Measurements from ENCODE around the gene C4orf50.

DNA sequence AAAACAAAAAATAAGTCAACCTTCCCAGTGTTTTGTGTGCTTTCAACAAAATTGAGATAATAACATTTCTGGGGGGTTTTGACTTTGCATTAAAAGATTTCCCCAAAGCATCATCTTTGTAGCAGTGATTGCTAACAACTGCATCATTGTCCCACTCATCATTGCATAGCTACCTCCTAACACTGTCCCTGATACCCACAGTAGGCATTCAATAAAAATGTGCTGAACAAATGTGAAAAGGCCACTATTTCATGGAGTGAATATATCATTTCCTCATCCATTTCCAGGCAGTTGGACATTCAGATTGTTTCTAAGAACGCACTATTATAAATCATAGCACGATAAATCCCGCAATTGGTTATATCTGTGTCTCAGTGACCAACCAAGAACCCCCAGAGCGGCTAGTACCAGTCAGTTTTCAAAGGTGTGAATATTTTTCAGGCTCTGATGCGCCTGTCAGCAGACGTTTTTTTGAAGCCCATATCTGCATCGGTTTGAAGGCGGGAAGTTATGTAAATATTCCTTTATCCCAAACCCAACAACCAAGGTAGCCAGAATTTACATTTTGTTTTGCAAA is 89.3 kb downstream of the C4orf50 start:
- TF ChIP-seq, protein P1, sequence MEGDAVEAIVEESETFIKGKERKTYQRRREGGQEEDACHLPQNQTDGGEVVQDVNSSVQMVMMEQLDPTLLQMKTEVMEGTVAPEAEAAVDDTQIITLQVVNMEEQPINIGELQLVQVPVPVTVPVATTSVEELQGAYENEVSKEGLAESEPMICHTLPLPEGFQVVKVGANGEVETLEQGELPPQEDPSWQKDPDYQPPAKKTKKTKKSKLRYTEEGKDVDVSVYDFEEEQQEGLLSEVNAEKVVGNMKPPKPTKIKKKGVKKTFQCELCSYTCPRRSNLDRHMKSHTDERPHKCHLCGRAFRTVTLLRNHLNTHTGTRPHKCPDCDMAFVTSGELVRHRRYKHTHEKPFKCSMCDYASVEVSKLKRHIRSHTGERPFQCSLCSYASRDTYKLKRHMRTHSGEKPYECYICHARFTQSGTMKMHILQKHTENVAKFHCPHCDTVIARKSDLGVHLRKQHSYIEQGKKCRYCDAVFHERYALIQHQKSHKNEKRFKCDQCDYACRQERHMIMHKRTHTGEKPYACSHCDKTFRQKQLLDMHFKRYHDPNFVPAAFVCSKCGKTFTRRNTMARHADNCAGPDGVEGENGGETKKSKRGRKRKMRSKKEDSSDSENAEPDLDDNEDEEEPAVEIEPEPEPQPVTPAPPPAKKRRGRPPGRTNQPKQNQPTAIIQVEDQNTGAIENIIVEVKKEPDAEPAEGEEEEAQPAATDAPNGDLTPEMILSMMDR (IDR thresholded peaks at IDR 0.05; ENCODE audit: low read depth, low read length, missing input control) = no peak
- TF ChIP-seq, protein P2, sequence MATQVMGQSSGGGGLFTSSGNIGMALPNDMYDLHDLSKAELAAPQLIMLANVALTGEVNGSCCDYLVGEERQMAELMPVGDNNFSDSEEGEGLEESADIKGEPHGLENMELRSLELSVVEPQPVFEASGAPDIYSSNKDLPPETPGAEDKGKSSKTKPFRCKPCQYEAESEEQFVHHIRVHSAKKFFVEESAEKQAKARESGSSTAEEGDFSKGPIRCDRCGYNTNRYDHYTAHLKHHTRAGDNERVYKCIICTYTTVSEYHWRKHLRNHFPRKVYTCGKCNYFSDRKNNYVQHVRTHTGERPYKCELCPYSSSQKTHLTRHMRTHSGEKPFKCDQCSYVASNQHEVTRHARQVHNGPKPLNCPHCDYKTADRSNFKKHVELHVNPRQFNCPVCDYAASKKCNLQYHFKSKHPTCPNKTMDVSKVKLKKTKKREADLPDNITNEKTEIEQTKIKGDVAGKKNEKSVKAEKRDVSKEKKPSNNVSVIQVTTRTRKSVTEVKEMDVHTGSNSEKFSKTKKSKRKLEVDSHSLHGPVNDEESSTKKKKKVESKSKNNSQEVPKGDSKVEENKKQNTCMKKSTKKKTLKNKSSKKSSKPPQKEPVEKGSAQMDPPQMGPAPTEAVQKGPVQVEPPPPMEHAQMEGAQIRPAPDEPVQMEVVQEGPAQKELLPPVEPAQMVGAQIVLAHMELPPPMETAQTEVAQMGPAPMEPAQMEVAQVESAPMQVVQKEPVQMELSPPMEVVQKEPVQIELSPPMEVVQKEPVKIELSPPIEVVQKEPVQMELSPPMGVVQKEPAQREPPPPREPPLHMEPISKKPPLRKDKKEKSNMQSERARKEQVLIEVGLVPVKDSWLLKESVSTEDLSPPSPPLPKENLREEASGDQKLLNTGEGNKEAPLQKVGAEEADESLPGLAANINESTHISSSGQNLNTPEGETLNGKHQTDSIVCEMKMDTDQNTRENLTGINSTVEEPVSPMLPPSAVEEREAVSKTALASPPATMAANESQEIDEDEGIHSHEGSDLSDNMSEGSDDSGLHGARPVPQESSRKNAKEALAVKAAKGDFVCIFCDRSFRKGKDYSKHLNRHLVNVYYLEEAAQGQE (IDR thresholded peaks at IDR 0.05) = no peak
- TF ChIP-seq YY1 (IDR thresholded peaks at IDR 0.05) = no peak
- TF ChIP-seq JUND (IDR thresholded peaks at IDR 0.05) = no peak
- TF ChIP-seq TAF1 (conservative IDR thresholded peaks at IDR 0.05) = no peak
- no peak for TF ChIP-seq FOXA2 (IDR thresholded peaks at IDR 0.05)
- no peak for TF ChIP-seq GABPA (IDR thresholded peaks at IDR 0.05 in 1 of 2, conservative IDR thresholded peaks at IDR 0.05 in 1 of 2)
- TF ChIP-seq, protein P3, sequence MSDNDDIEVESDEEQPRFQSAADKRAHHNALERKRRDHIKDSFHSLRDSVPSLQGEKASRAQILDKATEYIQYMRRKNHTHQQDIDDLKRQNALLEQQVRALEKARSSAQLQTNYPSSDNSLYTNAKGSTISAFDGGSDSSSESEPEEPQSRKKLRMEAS (IDR thresholded peaks at IDR 0.05) = no peak
- TF ChIP-seq, protein P4, sequence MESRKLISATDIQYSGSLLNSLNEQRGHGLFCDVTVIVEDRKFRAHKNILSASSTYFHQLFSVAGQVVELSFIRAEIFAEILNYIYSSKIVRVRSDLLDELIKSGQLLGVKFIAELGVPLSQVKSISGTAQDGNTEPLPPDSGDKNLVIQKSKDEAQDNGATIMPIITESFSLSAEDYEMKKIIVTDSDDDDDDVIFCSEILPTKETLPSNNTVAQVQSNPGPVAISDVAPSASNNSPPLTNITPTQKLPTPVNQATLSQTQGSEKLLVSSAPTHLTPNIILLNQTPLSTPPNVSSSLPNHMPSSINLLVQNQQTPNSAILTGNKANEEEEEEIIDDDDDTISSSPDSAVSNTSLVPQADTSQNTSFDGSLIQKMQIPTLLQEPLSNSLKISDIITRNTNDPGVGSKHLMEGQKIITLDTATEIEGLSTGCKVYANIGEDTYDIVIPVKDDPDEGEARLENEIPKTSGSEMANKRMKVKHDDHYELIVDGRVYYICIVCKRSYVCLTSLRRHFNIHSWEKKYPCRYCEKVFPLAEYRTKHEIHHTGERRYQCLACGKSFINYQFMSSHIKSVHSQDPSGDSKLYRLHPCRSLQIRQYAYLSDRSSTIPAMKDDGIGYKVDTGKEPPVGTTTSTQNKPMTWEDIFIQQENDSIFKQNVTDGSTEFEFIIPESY (IDR thresholded peaks at IDR 0.05) = no peak
- no peak for TF ChIP-seq FOXA1 (IDR thresholded peaks at IDR 0.05)
- TF ChIP-seq RAD21 (IDR thresholded peaks at IDR 0.05) = no peak
- no peak for TF ChIP-seq NR2F2 (IDR thresholded peaks at IDR 0.05)
